ENCODE measurements around the gene TSHB. TPM values are rescaled to one million over a fixed set of nuclear protein-coding genes. Genes with fewer than 3 reads are reported as not detected.

TSHB gene
- total RNA-seq, result not detected

GRCh38 chr1:115029526-115029925, at the start of gene TSHB:
TSHB (plus strand) TSS chr1:115029826; CDS start chr1:115033363, 3,537 bp downstream.
- intact Hi-C loops (cut with DNase I), result no loop called here

GRCh38 chr1:114982251-114982650, 47.4 kb upstream of the TSHB start:
- TF ChIP-seq POLR2A (IDR thresholded peaks at IDR 0.05) (no peak), CTCF (IDR thresholded peaks at IDR 0.05) (no peak)

More at GRCh38 chr1:115029526-115029925, at the start of gene TSHB:
- Histone ChIP-seq H3K4me3 (no peak within 1 kb of the TSS), H3K27ac (no peak within 1 kb of the TSS), H3K36me3 (replicated peaks in 1 of 2; ENCODE audit: insufficient read depth in 1 of 2, low read depth in 2 of 2) (no peaks in the 10 kb centered on the region), H3K9me3 (no peaks in the 10 kb centered on the region), H3K4me1 (no peaks in the 10 kb centered on the region), H3K27me3 (no peaks in the 10 kb centered on the region)
- TF ChIP-seq POLR2A (IDR thresholded peaks at IDR 0.05), result no peak
- no peak for TF ChIP-seq CTCF (IDR thresholded peaks at IDR 0.05)
- ATAC-seq (no peak), DNase-seq (no peak)

GRCh38 chr1:114986286-114986685, 43.3 kb upstream of the TSHB start:
- no peaks in the 10 kb centered on the region for H3K27me3 ChIP-seq
- ATAC-seq (no peak), DNase-seq (no peak)
- no peaks in the 10 kb centered on the region for H3K4me1 ChIP-seq
- H3K36me3 ChIP-seq (replicated peaks in 1 of 2; ENCODE audit: insufficient read depth in 1 of 2, low read depth in 2 of 2), result no peaks in the 10 kb centered on the region
- intact Hi-C loops (cut with DNase I), result no loop called here
- no peak overlapping the region for H3K27ac ChIP-seq
- H3K9me3 ChIP-seq, result peaks cover 0 to 17% (median 0%) of the 10 kb centered on the region in 3 donors
- no peak for TF ChIP-seq CTCF (IDR thresholded peaks at IDR 0.05)
- TF ChIP-seq POLR2A (IDR thresholded peaks at IDR 0.05), result no peak
- H3K4me3 ChIP-seq, result no peak overlapping the region

More at GRCh38 chr1:114982251-114982650, 47.4 kb upstream of the TSHB start:
- Histone ChIP-seq H3K36me3 (replicated peaks in 1 of 2; ENCODE audit: insufficient read depth in 1 of 2, low read depth in 2 of 2) (no peaks in the 10 kb centered on the region), H3K4me3 (no peak overlapping the region), H3K4me1 (no peaks in the 10 kb centered on the region), H3K27me3 (no peaks in the 10 kb centered on the region), H3K27ac (no peak overlapping the region), H3K9me3 (peaks cover 0 to 6% (median 0%) of the 10 kb centered on the region in 3 donors)
- ATAC-seq, result no peak
- no peak for DNase-seq
- intact Hi-C loops (cut with DNase I), result loop anchor here (5.0 kb wide), 1 partner anchor 130 kb away; no protein-coding TSS in a partner anchor
- 35 to 52% methylated on average over 1 of the region's 1 CpG for WGBS, 2 donors

- Histone ChIP-seq H3K4me1 (no peaks in the 10 kb centered on the region), H3K4me3 (no peak overlapping the region), H3K9me3 (peaks cover 0 to 11% (median 0%) of the 10 kb centered on the region in 3 donors), H3K36me3 (replicated peaks in 1 of 2; ENCODE audit: insufficient read depth in 1 of 2, low read depth in 2 of 2) (no peaks in the 10 kb centered on the region), H3K27ac (no peak overlapping the region), H3K27me3 (no peaks in the 10 kb centered on the region)
- no peak for ATAC-seq
- WGBS, 2 donors, result 67 to 79% methylated on average over 1 of the region's 1 CpG
- intact Hi-C loops (cut with DNase I), result no loop called here
- TF ChIP-seq POLR2A (IDR thresholded peaks at IDR 0.05) (no peak), CTCF (IDR thresholded peaks at IDR 0.05) (no peak)
- no peak for DNase-seq
These were observed 41.5 kb upstream of the TSHB start for GRCh38 chr1:114988095-114988494.

- TF ChIP-seq POLR2A (IDR thresholded peaks at IDR 0.05) (no peak), CTCF (IDR thresholded peaks at IDR 0.05) (no peak)
These were observed 31.9 kb upstream of the TSHB start for GRCh38 chr1:114997510-114998289.

More at GRCh38 chr1:114997510-114998289, 31.9 kb upstream of the TSHB start:
- Histone ChIP-seq H3K4me1 (no peaks in the 10 kb centered on the region), H3K36me3 (replicated peaks in 1 of 2; ENCODE audit: insufficient read depth in 1 of 2, low read depth in 2 of 2) (no peaks in the 10 kb centered on the region), H3K9me3 (no peaks in the 10 kb centered on the region), H3K27ac (no peak overlapping the region), H3K27me3 (no peaks in the 10 kb centered on the region), H3K4me3 (no peak overlapping the region)
- intact Hi-C loops (cut with DNase I), result no loop called here
- no peak for ATAC-seq
- no peak for DNase-seq
